NCI-H82 (cell line): ENCODE measurements around the gene APOBEC3F.
"Not testable (repeated sequence)": the region's sequence is repeated elsewhere in the genome, so short reads cannot be mapped to it uniquely, and the experiment has no call there.

Experiments
- DNase-seq: peaks from one replicate; lab custom pipeline; 2025; lab: John Stamatoyannopoulos, UW

The APOBEC3F gene

DNA sequence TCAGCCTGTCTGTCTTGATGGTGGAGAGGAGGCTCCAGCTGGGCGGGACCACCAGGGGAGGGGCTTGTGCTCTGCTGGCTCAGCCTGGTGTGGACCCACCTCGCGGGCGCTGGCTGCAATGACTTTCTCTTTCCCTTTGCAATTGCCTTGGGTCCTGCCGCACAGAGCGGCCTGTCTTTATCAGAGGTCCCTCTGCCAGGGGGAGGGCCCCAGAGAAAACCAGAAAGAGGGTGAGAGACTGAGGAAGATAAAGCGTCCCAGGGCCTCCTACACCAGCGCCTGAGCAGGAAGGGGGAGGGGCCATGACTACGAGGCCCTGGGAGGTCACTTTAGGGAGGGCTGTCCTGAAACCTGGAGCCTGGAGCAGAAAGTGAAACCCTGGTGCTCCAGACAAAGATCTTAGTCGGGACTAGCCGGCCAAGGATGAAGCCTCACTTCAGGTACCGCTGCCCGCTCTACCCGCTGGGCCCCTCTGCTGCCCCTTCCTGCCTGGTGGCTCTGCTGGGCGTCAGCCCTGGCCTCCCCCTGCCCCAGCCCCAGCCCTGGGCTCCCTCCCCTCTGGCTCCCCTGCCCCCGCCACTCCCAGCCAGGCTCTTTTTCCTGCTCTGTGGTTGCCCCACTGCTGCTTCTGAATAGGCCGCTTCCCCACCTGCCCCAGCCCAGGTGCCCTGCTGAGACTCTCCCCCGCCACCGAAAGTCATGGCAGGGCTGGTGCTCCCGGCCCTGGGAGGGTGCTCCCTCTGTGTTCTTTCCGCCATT, at the start of gene APOBEC3F:
Gene APOBEC3F (plus strand): TSS at position 327 of the 759 bp plus-strand sequence. CDS start 97 bp downstream, at position 424.
- not testable (repeated sequence) for DNase-seq

DNA sequence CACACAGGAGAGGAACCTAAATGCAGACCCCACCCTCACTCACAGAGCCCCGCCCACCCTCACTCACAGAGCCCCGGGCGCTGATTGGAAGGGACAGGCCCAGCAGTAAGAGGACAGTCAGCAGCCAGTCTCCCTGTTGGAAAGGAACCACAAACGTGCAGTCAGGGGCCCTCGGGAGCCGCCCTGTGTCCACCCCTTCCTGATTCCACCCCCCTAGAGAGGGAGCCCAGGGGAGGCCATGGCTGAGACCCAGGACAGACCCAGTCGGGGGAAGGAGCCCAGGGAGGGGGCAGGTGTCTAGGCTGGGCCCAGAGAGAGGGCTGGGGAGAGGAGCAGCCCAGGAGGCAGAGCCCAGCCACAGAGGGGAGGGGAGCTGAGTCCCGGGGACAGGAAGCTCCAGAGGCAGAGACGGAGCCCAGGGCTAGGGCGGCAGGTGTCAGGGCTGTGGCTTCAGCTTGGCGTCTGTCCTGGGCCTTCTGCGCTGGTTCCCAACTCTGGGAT, 47.7 kb upstream of the APOBEC3F start:
- peak; percentile 36 for DNase-seq

DNA sequence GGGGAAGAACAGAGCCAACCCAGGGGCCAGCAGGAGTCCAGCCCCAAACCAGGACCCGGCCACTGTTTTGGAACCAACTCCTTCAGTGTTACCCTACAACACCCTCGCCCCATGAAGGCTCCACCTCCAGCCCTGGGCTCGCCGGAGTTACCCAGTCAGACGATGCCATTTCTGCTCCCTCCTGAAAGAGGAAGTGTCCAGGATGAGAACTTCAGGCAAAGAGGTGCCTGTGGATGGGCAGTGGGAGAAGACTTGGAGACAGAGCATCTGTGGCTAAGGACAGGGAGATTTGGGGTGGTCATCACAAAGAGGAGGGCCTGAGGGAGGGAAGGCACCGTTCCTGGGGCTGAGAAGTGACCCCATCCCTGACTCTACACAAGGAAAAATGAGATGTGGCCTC, 44.6 kb upstream of the APOBEC3F start:
- no peak for DNase-seq

DNA sequence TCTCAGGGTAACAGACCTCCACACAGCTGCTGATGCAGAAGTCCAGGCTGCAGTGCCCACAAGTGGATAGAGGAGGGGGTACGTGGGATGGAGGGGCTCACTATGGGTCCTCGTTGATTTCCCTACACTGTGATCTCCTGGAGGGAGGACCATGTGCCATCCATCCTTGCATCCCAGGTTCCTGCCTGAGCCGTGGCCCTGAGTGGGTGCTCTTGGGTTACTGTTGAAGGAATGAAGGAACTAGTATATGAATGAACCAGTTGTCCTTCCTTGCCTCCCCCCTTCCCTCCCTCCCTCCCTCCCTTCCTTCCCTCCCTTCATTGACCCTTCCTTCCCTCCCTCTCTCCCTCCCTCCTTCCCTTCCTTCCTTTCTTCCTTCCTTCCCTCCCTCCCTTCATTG, 43.1 kb upstream of the APOBEC3F start:
- no peak for DNase-seq

DNA sequence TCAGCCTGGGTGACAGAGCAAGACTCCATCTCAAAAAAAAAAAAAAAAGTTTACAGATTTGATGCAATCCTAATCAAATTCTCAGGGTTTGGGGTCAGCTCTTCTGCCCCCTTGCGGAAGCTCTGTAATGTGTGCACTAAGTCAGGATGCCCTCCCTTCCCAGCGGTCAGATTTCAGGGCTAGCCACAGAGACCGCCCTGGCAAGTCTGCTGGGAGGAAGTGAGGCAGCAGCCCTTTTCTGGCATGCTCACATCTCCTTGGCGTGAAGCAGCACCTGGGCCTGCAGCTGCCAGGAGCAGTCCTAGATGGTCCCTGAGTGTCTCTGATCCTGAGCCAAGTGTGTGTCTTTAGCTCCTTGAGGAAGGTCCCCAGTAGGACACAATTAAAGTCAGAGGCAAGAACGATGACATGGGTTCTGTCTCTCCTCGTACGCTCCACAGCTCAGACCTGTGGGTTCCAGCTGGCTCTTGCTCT, 37.5 kb upstream of the APOBEC3F start:
- DNase-seq = peak; percentile 63

DNA sequence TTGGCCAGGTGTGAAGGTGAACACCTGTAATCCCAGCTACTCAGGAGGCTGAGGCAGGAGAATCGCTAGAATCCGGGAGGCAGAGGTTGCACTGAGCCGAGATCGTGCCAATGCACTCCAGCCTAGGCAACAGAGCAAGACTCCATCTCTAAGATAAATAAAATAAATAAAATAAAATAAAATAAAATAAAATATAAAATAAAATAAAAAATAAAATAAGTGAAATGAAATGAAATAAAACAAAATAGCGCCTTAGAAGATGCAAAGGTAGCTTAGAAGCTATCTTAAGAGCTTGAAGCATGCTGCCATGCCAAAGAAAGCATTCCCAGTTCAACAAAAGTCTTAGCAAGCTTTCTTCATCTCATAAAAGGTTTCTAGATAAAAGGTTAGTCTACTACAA, 33.5 kb upstream of the APOBEC3F start:
- DNase-seq = no peak

DNA sequence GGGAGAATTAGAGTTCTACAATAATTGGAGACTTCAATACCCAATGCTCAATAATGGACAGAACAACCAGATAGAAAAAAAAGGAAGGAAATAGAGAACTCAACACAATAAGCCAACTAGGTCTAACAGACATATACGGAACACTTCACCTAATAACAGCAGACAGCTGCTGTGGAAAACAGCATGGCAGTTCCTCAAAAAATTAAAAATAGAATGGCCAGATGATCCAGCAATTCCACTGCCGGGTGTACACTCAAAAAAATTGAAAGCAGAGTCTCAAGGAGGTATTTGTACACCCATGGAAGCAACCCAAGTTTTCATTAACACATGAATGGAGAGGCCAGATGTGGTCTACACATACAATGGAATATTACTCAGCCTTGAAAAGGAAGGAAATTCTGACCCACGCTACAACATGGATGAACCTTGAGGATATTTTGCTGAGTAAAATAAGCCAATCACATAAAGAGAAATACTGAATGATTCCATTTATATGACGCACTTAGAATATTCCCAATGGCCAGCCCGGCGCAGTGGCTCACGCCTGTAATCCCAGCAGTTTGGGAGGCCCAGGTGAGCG, 32.3 kb upstream of the APOBEC3F start:
- DNase-seq = not testable (repeated sequence)

DNA sequence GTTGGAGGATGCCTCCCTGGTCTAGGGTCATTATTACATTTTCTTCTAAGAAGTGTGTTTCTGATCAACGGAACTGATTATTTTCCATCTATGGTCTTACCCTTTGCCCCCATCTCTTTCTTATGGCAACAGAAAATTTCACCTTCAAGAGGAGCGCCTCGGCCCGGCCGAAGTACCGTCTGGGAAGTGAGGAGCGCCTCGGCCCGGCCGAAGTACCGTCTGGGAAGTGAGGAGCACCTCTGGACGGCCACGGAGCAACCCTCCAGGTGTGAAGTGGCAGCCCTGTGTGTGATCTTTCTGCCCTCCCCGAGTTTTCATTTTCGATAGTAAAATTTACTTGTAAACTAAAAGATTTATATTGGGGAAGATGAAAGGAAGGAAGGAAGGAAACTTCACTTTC, 29.7 kb upstream of the APOBEC3F start:
- DNase-seq = no peak

DNA sequence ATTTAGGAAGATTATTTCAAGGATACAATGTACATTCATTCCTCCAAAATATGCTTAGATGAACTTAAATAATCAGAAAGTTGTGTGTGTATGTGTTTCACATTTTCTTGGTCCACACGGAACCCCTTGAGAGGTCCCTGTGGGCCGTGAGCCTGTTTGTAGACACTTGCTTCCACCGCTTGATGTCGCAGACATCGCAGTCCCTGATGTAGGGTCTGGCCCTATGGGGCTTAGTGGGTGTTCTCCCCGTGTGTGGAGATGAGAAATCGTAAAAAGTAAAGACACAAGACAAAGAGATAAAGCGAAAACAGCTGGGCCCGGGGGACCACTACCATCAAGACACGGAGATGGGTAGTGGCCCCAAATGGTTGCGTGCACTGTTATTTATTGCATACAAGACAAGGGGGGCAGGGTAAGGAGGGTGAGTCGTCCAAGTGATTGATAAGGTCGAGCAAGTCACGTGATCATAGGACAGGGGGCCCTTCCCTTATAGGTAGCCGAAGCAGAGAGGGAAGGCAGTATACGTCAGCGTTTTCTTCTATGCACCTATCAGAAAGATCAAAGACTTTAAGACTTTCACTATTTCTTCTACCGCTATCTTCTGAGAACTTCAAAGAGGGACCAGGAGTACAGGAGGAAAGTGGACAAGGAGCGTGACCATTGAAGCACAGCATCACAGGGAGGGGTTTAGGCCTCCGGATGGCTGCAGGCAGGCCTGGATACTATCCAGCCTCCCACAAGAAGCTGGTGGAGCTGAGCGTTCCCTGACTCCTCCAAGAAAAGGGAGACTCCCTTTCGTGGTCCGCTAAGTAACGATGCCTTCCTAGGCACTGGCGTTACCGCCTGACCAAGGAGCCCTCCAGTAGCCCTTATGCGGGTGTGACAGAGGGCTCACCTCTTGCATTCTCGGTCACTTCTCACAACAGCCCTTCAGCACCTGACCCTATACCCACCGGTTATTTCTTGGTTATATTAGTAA, 27.8 kb upstream of the APOBEC3F start:
- no peak for DNase-seq

DNA sequence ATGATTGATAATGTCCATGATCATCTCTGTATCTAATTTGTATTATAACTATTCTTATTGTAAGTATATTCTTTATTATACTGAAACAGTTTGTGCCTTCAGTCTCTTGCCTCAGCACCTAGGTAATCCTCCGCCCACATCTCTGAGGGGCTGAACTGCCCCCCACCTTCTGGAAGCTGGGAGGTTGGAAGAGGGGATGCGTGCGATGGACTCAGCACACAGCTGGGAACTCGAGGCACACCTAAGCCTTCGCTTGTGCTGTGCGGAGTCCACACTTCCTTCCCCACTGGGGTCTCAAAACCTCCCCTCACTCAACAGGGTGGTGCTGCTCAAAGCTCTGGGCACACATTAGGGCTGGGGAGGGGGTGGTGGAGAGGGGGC, 27.1 kb upstream of the APOBEC3F start:
- DNase-seq = not testable (repeated sequence)

DNA sequence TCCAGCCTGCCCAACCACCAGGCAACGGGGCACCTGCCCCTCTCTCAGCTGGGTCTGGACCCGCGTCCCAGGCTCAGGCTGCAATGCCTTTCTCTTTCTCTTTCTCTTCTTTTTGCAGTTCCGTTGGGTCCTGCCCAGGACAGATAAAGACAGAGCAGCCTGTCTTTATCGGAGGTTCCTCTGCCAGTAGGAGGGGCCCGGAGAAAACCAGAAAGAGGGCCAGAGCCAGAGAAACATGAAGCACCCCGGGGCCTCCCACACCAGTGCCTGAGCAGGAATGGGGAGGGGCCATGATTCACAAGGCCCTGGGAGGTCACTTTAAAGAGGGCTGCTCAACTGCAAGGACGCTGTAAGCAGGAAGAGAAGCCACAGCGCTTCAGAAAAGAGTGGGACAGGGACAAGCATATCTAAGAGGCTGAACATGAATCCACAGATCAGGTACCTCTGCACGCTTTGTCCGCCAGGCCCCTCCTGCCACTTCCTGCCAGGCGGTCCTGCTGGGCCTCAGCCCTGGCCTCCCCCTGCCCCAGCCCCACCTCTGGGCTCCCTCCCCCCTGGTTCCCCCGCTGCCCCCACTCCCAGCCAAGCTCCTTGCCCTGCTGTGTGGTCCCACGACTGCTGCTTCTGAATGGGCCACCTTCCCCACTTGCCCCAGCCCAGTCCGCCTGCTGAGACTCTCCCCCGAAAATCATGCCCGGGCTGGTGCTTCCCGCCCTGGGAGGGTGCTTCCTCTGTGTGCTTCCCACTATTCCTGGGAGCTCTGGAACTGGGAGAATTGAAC, 26.5 kb upstream of the APOBEC3F start, which contains the start of gene APOBEC3C:
Gene APOBEC3C (plus strand): TSS at position 316 of the 781 bp plus-strand sequence. CDS start 106 bp downstream, at position 422.
- DNase-seq = no peak

DNA sequence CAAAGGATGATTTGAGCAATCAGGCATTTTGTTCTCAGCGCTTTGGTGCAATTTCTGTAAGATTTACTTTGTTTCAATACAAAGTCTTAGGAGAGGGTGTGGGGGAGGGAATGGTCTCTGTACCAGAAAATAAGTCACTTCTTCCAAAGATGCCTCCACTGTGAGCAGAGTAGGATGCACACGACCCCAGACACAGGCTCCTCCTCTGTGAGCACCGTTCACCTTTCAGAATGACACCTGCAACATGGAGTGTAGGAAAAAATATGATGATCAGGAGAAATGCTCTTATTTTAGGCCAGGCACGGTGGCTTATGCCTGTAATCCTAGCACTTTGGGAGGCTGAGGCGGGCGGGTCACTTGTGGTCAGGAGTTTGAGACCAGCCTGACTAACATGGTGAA, 25.9 kb upstream of the APOBEC3F start:
- not testable (repeated sequence) for DNase-seq

DNA sequence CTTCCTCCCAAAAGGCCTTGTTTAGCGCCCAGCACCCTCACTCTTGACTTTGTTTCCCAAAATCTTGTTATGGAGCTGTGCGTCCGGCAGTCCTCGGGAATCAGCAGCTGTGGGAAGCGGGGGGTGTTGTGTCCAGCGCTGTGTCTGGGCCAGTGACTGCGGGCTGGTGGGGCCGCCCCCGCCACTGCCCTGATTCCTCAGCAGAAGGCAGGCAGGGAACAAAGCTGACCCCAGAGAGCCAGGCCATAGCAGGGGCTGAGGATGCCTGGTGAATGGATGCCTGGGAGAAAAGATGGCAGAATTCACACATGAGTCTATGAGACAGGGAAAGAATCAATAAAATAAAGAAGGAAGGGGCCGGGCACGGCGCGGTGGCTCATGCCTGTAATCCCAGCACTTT, 24.1 kb upstream of the APOBEC3F start:
- DNase-seq = no peak

DNA sequence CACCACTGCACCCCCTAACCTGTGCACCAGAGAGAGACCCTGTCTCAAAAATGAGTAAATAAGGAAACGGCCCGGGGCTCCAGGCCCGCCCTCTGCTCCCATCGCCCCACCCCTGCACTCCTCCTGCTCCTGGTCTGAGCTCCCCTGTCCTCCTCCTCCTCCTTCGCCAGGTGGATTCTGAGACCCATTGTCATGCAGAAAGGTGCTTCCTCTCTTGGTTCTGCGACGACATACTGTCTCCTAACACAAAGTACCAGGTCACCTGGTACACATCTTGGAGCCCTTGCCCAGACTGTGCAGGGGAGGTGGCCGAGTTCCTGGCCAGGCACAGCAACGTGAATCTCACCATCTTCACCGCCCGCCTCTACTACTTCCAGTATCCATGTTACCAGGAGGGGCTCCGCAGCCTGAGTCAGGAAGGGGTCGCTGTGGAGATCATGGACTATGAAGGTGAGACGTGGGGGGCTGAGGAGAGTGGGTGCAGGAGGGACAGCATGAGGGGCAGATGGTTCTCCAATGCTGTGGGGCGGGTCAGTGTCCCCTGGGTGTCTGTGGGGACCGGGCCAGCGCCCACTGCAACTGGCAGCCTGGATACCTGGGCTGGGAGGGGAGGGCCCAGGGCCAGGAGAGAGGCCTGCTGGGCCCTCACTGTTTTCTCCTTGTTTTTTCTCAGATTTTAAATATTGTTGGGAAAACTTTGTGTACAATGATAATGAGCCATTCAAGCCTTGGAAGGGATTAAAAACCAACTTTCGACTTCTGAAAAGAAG, 22.9 kb upstream of the APOBEC3F start:
- no peak for DNase-seq

DNA sequence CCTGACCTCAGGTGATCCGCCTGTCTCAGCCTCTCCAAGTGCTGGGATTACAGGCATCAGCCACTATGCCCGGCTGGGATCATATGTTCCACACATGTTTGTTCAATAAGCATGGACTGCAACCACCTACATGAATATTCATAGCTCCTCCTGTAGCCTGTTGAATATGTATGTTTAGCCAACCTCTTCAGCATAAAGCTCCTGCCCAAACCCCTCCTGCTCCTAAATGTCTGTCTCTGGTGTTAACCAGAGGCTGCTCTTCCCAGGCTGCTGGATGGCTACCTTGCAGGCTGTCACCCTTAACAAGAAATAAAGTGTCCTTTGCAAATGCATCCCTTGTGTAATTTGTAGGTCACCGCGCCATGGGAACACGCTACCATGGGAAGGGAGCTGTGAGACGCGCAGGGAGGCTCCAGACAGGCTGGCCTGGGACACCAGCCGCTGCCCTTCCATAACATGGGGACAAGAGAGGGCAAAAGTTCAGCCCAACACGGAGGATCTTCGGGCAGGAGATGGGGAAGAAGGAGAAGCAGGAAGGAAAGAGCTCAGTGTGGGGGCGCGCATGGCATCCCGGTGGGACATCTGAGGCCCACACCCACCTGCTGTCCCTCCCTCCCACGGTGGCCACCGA, 20.5 kb upstream of the APOBEC3F start:
- DNase-seq = not testable (repeated sequence)

DNA sequence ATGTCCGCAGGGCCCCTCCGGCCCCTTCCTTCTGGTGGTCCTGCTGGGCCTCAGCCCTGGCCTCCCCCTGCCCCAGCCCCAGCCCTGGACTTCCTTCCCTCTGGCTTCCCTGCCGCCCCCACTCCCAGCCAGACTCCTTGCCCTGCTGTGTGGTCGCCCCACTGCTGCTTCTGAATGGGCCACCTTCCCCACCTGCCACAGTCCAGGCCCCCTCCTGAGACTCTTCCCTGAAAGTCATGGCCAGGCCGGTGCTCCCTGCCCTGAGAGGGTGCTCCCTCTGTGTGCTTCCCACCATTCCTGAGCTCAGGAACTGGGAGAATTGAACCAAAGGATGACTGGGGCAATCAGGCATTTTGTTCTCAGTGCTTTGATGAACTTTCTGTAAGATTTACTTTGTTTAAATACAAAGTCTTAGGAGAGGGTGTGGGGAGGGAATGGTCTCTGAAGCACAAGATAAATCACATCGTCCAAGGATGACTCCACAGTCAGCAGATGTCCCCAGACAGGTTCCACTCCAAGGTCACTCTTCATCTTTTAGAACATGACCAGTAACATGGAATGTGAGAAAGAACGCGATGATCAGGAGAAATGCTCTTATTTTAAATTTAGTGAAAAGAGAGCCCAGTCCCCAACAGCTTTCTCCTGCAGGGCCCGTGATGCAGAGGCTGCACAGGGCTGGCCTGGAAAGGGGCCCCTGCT, 19.0 kb upstream of the APOBEC3F start:
- DNase-seq = no peak

DNA sequence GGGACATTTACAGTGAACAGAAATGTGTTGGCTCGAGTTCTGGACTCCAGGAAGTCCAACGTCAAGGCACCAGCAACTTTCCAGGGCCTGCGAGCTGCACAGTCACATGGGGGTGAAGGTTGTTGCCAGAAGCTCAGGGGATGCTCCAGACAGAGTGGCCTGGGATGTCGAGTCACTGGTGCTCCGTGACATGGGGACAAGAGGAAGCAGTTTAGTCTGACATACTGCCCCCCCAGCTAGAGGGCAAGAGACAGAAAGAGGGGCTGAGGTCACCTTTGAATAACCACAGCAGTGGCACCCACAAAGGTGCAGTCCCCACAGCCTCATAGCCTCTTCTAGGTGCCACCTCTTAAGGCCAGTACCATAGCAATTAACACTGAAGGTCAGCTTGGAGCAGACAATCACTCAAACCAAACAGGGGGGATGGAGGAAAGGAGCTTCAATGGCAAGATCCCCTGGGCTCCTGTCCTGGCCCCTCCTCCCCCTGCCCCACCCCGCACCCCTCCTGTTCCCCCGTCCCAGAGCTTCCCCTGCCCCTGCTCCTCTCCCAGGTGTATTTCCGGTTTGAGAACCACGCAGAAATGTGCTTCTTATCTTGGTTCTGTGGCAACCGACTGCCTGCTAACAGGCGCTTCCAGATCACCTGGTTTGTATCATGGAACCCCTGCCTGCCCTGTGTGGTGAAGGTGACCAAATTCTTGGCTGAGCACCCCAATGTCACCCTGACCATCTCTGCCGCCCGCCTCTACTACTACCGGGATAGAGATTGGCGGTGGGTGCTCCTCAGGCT, 15.9 kb upstream of the APOBEC3F start:
- no peak for DNase-seq

DNA sequence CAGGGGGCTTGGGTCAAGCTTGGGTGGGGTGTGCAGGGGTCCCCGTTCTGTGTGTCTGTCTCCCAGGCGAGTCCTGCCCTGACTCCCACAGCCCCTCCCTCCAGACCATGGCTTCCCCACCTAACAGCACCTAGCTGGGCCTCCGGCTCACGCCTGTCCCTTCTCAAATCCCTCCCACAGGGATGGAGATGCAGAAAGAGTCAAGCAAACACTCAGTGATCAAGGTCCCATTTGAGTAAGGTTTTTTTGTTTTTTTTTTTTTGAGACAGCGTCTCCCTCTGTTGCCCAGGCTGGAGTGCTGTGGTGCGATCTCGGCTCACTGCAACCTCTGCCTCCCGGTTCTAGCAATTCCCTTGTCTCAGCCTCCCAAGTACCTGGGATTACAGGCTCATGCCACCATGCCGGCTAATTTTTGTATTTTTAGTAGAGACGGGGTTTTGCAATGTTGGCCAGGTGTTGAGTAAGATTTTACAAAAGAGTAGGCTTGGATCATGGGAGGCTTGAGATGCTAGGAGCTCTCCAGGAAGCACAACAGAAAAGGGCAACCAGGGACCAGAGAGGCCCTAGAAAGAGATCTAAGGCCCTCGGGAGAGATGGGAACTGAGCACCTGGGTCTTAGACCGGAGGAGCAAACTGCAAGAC, 14.0 kb upstream of the APOBEC3F start:
- no peak for DNase-seq
